GM21619 (cell line): Measurements from ENCODE around the gene SUMO3.

Experiments
- ATAC-seq: cut with Tn5 transposase; IDR thresholded peaks from one replicate; pipeline ENCODE4 v1.9.1; 2021; ENCODE audit not compliant: unreplicated experiment

Gene SUMO3

DNA sequence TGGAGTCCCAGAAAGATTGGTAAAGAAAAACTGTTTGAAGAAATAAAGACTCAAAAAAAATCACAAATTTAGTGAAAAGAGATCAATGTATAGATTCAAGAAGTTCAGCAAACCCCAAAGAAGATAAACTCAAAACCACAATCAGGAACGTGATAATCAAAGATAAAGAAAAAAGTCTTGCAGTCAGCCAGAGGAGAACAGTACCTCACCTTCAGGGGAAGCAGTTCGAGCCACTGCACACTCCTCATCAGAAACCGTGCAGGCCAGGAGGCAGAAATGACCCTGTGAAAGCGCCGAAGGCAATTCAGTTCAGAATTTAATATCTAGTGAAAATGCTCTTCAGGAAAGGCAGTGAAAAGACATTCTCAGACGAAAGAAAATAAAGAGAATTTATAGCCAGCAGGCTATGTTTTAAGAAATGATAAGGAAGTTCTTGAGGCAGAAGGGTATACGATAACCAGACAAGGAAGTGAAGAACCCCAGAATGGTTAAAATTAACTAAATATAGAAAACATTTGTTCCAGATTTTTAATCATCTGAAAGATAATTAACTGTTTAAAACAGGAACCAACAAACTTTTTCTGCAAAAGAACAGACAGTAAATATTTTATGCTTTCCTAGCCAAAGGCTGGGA is 13.5 kb upstream of the SUMO3 start:
- no peak for ATAC-seq

DNA sequence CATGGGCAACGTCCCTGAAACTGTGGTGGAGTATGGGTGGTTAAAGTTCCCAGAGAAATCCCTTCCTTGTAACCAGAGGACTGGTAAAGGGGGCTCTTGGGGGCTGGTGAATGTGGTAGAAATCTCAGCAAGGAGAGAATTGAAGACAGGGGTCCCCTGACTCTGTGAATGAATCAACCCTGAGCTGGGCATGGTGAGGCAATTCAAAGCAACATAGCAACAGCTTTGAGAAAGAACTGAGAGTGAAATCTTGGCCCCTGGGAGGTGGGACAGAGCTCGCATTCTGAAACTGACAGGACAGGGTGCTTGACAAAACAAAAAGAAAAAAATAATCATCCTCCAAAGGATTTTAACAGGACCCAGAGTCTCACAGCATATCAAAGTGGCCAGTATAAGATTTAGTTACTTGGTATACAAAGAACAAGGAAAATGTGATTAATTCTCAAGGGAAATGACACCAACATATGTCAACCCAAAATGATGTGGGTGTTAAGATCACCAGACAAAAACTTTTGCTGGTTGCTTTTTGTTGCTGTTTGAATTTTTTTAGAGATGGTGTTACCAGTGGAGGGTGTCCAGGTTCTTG is 11.7 kb upstream of the SUMO3 start:
- ATAC-seq: no peak

- no peak for ATAC-seq
Observed at GRCh38 chr21:44828362-44829056, 10.6 kb upstream of the SUMO3 start.

GRCh38 chr21:44823179-44823660 is 5.4 kb upstream of the SUMO3 start:
- ATAC-seq: no peak

- no peak for ATAC-seq
Observed at GRCh38 chr21:44822484-44823178, 4.8 kb upstream of the SUMO3 start.

- no peak for ATAC-seq
Observed at GRCh38 chr21:44820851-44821250, 3.0 kb upstream of the SUMO3 start.

DNA sequence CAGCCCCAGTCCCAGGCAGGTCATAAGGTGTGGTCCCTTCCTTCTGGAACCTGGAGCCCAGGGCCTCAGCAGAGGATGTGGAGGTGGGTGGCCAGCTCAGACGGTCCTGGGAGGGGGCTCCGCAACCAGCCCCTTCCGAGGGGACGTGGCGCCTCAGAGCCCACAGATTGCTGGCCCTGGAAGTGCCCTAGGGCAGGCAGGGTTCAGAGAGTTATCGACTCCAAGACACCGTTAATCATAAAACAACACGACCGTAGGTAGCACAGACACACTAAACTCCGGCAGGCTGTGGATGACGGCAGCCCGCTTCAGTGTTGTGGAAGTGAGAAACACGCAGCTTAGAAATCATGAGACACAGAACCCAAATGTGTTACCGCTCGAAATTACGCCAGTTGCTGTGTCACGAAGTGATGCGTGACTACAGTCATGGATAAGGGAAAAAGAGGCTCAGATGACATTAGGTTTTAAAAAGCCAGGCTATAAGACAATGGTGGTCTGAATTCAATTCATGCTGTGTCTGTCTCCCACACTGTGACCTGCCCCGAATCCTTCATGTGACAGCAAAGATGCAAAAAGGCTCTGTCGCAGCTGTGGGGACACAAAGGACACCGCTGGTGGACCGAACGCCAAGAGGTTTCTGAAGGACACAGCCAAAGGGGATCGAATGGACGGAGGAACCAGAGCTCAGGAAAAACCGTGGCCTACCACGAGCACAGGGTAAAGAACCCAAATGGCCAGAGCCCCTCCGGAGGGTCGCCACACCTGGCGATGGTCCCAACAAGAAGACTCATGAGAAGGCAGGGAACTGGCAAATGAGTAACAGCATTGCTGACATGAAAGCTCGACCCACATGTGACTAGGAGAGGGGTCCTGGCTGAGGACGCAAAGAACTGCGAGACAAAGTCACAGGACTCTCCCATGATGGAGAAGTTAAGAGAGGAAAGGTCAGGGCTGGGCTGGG is 1.7 kb upstream of the SUMO3 start:
- ATAC-seq: no peak

DNA sequence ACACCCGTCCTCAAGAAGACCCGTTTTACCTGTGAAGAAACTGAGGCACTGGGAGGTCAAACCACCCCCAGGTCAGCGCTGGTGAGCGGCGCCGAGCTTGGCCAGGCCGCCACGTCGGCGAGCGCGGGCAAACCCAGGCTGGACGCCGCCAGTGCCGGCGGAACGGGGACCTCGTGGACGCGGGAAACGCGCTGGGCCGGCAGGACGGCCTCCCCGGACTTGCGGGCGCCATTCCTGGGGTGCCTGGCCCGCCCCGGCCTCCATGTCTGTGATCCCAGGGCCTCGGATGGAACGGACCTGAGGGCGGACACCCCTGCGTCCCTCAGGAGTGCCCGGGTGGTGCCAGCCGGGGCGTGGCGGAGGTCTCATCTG is 764 bp upstream of the SUMO3 start:
- no peak for ATAC-seq

- ATAC-seq: peak; percentile 52
Observed at GRCh38 chr21:44817506-44817880, 369 bp downstream of the SUMO3 start.

DNA sequence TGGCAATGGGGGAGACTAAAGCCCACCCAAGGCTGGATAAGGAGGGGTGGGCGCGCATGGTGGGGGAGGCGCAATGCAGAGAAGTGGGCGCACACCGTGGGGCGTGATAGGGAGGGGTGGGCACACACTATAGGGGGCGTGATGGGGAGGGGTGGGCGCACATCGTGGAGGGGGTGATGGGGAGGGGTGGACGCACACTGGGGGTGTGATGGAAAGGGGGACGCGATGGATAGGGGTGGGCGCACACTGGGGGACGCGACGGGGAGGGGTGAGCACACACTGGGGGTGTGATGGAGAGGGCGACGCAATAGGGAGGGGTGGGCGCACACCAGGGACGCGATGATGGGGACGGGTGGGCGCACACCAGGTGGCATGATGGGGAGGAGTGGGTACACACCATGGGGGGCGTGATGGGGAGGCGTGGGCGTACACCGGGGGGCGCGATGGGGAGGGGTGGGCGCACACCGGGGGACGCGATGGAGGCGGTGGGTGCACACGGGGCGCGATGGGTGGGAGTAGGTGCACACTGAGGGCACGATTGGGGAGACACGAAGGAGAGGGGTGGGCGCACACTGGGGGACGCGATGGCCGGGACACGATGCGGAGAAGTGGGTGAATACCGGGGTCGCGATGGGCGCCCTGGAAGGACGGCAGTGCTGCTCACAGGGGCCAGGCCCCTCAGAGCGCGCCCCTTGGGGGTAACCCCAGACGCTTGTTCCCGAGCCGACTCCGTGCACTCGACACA is 929 bp downstream of the SUMO3 start:
- no peak for ATAC-seq

GRCh38 chr21:44815852-44816628 is 1.8 kb downstream of the SUMO3 start:
- ATAC-seq: no peak

GRCh38 chr21:44815225-44815624 is 2.6 kb downstream of the SUMO3 start:
- no peak for ATAC-seq

- no peak for ATAC-seq
Observed at GRCh38 chr21:44814498-44815023, 3.3 kb downstream of the SUMO3 start.

DNA sequence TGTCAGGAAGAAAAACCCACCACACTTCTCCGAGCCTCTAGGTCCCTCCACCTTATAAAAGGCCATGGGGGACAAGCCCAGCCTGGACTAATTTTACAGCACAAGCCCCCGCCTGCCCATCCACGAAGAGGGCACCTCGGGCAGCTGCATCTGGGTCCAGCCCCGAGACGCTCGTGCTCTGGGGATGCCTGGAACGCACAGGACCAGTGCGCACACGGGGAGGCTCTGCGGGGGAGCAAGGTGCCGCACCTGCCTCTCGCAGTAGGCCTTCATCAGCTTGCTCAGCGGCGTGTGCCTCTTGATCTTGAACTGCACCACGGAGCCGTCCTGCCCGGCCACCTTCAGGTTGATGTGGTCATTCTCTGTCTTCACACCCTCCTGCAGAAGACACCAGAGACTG is 4.1 kb downstream of the SUMO3 start:
- ATAC-seq: no peak

GRCh38 chr21:44813149-44813548 is 4.7 kb downstream of the SUMO3 start:
- ATAC-seq: no peak

DNA sequence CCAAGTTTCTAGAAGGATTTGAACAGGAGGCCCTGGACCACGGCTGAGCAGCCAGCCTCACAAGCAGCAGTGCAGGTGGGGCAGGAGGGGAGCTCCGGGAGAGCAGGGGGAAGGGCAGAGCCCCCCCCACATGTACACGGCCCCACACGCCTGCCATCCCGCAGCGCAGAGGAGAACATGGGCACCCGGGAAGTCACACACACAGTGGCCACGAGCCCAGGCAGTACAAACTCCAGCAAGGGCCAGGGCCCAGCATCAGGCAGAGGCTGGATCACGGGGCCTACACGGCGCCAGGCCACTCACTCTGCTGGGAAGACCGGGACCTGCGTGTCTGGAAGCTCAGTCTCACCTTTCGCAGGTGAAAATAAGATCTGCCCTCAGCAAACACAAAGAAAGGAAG is 5.2 kb downstream of the SUMO3 start:
- ATAC-seq: no peak

- ATAC-seq: no peak
Observed at GRCh38 chr21:44810779-44811178, 7.1 kb downstream of the SUMO3 start.

DNA sequence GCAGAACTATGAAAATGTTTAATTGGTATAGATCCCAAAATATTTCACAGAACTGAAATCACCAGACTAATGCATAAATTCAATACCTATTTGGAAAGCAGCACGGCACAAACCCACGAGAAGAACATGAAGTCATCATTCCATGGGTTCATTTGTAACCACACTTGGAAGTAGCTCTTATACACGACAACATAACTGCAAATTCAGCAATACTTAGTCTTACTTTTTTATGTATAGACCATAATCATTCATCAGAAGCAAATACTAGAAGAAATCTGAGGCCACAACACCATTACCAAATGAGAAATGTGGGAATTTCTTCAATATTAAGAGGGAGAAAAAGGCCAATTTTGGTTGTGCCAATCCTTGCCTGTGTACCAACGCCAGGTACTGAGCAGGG is 12.0 kb downstream of the SUMO3 start:
- no peak for ATAC-seq

DNA sequence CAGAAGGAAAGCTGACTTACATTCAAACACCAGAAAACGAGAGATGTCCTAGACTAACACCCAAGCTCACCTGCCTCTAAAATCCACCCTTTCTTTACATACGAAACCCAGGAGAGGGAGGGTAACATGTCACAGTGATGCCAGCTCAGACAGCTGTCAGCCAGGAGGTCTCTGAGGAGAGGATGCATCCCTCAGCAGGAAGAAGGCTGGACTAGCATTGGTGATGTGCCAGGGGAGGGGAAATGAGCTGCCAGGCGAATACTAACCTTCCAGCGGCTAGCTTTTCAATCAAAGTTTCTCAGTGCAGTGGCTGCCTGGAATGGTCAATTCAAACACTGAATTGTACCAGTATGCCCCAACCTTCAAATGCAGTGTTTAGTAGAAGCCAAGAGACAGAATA is 12.6 kb downstream of the SUMO3 start:
- ATAC-seq: no peak
